Measurements from ENCODE around the gene VWA8.

- TF ChIP-seq POLR2AphosphoS5 (IDR thresholded peaks at IDR 0.05), result no peak
- TF ChIP-seq CTCF (IDR thresholded peaks at IDR 0.05), result no peak
- TF ChIP-seq POLR2A (IDR thresholded peaks at IDR 0.05; ENCODE audit: low read depth), result no peak
These were observed 239.9 kb downstream of the VWA8 start for GRCh38 chr13:41720839-41721561.
